Measurements from ENCODE around the gene DIS3L2.
"Not testable (repeated sequence)": the region's sequence is repeated elsewhere in the genome, so short reads cannot be mapped to it uniquely, and the experiment has no call there.

The DIS3L2 gene

GRCh38 chr2:232369126-232369951 is 407.8 kb downstream of the DIS3L2 start:
- CTCF ChIA-PET = no interaction called here
- POLR2A ChIA-PET = no interaction called here
- TF ChIP-seq CTBP1 (IDR thresholded peaks at IDR 0.05; ENCODE audit: borderline replicate concordance) = no peak
- TF ChIP-seq FOXK2 (IDR thresholded peaks at IDR 0.05) = no peak
- no peak for TF ChIP-seq NFRKB (IDR thresholded peaks at IDR 0.05)
- no peak for TF ChIP-seq BHLHE40 (IDR thresholded peaks at IDR 0.05; ENCODE audit: borderline replicate concordance)
- TF ChIP-seq ELF4 (IDR thresholded peaks at IDR 0.05) = no peak
- no peak for TF ChIP-seq SP1 (IDR thresholded peaks at IDR 0.05)
- TF ChIP-seq HDGF (IDR thresholded peaks at IDR 0.05; ENCODE audit: borderline replicate concordance) = no peak
- TF ChIP-seq ARNT (IDR thresholded peaks at IDR 0.05) = no peak
- TF ChIP-seq PKNOX1 (IDR thresholded peaks at IDR 0.05) = no peak
- no peak for TF ChIP-seq SUZ12 (IDR thresholded peaks at IDR 0.05)
- no peak for TF ChIP-seq L3MBTL2 (conservative IDR thresholded peaks at IDR 0.05)
- DNase-seq (ENCODE audit: extremely low spot score) = no peak

GRCh38 chr2:232370007-232370406 is 408.5 kb downstream of the DIS3L2 start:
- CTCF ChIA-PET; DNase-seq (ENCODE audit: extremely low spot score); POLR2A ChIA-PET: not testable (repeated sequence)

DNA sequence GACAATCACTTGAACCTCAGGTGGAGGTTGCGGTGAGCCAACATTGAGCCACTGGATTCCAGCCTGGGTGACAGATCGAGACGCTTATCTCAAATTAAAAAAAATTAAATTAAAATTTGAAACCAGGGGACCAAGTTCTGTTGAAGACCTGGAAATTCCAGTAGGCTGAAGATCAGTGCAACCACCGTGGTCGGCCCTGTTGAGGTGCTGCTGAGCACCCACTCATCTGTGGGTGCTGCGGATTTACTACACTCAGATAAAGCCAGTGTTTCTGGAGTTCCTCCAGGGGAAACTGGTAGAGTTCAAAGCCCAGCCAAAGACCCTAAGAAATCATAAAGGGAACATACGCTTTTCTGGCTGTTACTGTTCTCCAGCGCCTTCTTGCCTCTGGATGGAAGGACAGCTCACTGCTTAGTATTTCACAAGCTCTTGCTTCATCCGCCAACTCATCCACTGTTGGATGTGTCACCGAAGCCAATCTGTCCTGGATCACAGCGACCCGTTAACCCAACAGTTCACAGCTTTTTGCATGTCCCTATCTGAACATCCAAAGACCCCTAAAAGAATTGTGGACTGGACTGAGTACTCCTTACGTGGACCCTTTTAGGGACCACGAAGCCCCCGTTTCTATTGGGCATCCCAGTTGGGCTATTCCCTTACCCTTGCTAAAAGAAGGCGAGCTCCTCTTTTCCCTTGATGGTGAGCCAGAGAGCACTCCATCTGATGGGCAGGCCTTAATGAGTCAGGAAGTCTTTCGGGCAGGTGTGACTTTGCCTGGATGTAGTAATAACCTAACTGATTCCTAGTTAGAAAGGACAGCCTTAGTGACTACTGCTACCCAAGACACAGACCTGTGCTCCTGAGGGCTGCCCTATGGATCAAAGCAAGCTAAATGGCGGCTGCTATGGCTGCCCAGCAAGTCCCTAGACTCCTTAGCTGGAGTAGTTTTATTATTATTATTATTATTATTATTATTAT is 411.0 kb downstream of the DIS3L2 start:
- no peak for DNase-seq (ENCODE audit: extremely low spot score)
- CTCF ChIA-PET = interaction anchor here (1.0 kb wide), 1 partner anchor 67 kb away, joined by 3 read pairs; no protein-coding TSS in a partner anchor
- no peak for TF ChIP-seq FOXK2 (IDR thresholded peaks at IDR 0.05)
- no peak for TF ChIP-seq ELF4 (IDR thresholded peaks at IDR 0.05)
- no peak for TF ChIP-seq L3MBTL2 (conservative IDR thresholded peaks at IDR 0.05)
- no peak for TF ChIP-seq SUZ12 (IDR thresholded peaks at IDR 0.05)
- no peak for TF ChIP-seq ARNT (IDR thresholded peaks at IDR 0.05)
- no peak for TF ChIP-seq HDGF (IDR thresholded peaks at IDR 0.05; ENCODE audit: borderline replicate concordance)
- TF ChIP-seq FOXM1 (IDR thresholded peaks at IDR 0.05; ENCODE audit: borderline replicate concordance) = no peak
- POLR2A ChIA-PET = no interaction called here

DNA sequence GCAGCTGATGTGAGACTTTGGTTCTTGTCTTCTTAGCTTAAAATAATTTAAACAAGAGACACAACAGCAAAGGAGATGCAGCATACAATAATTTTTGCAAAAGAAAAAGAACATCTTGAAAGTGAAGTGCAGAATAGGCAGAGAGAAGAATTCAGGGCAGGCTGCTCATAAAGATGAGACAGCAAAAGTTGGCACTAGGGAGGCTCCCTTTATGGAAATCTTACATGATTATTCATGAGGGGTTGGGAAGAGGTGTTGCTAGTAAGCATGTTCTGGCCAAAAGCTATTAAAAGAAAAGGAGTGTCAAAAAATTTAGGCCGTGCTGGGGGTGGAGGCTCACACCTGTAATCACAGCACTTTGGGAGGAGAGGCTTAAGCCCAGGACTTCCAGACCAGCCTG is 412.8 kb downstream of the DIS3L2 start:
- POLR2A ChIA-PET = no interaction called here
- CTCF ChIA-PET = interaction anchor here (1.2 kb wide), 1 partner anchor 11 kb away, joined by 3 read pairs; no protein-coding TSS in a partner anchor
- TF ChIP-seq ARNT (IDR thresholded peaks at IDR 0.05) (no peak), FOXA1 (IDR thresholded peaks at IDR 0.05) (no peak), FOXK2 (IDR thresholded peaks at IDR 0.05) (no peak), ZNF384 (IDR thresholded peaks at IDR 0.05) (no peak), CTBP1 (IDR thresholded peaks at IDR 0.05; ENCODE audit: borderline replicate concordance) (no peak), SUZ12 (IDR thresholded peaks at IDR 0.05) (no peak), PKNOX1 (IDR thresholded peaks at IDR 0.05) (no peak), HDGF (IDR thresholded peaks at IDR 0.05; ENCODE audit: borderline replicate concordance) (no peak), ELF4 (IDR thresholded peaks at IDR 0.05) (no peak), SP1 (IDR thresholded peaks at IDR 0.05) (no peak)
- DNase-seq (ENCODE audit: extremely low spot score) = no peak

- ChIA-PET CTCF (interaction anchor here (0.6 kb wide), 2 partner anchors 10 to 55 kb away, joined by 3 to 4 read pairs; no protein-coding TSS in a partner anchor), POLR2A (no interaction called here)
- no peak for DNase-seq (ENCODE audit: extremely low spot score)
- TF ChIP-seq BHLHE40 (IDR thresholded peaks at IDR 0.05; ENCODE audit: borderline replicate concordance) = no peak
Observed at GRCh38 chr2:232375164-232375563, 413.7 kb downstream of the DIS3L2 start.

- DNase-seq (ENCODE audit: extremely low spot score) = no peak
- TF ChIP-seq CTBP1 (IDR thresholded peaks at IDR 0.05; ENCODE audit: borderline replicate concordance) = no peak
- no peak for TF ChIP-seq PKNOX1 (IDR thresholded peaks at IDR 0.05)
- no peak for TF ChIP-seq ARNT (IDR thresholded peaks at IDR 0.05)
- no peak for TF ChIP-seq L3MBTL2 (conservative IDR thresholded peaks at IDR 0.05)
- TF ChIP-seq SP1 (IDR thresholded peaks at IDR 0.05) = no peak
- TF ChIP-seq FOXK2 (IDR thresholded peaks at IDR 0.05) = no peak
- TF ChIP-seq BHLHE40 (IDR thresholded peaks at IDR 0.05; ENCODE audit: borderline replicate concordance) = no peak
- POLR2A ChIA-PET = no interaction called here
- CTCF ChIA-PET = no interaction called here
Observed at GRCh38 chr2:232376260-232376659, 414.7 kb downstream of the DIS3L2 start.

- DNase-seq (ENCODE audit: extremely low spot score) = no peak
- CTCF ChIA-PET = no interaction called here
- POLR2A ChIA-PET = no interaction called here
- TF ChIP-seq SP1 (IDR thresholded peaks at IDR 0.05) (no peak), FOXK2 (IDR thresholded peaks at IDR 0.05) (no peak), ELF4 (IDR thresholded peaks at IDR 0.05) (no peak), CTBP1 (IDR thresholded peaks at IDR 0.05; ENCODE audit: borderline replicate concordance) (no peak), FOXM1 (IDR thresholded peaks at IDR 0.05; ENCODE audit: borderline replicate concordance) (no peak), ZNF384 (IDR thresholded peaks at IDR 0.05) (no peak), L3MBTL2 (conservative IDR thresholded peaks at IDR 0.05) (no peak), SUZ12 (IDR thresholded peaks at IDR 0.05) (no peak), HDGF (IDR thresholded peaks at IDR 0.05; ENCODE audit: borderline replicate concordance) (no peak), TARDBP (IDR thresholded peaks at IDR 0.05) (no peak), LEF1 (IDR thresholded peaks at IDR 0.05; ENCODE audit: borderline replicate concordance) (no peak), PKNOX1 (IDR thresholded peaks at IDR 0.05) (no peak), NFRKB (IDR thresholded peaks at IDR 0.05) (no peak), FOXA1 (IDR thresholded peaks at IDR 0.05) (no peak), ARNT (IDR thresholded peaks at IDR 0.05) (no peak), BHLHE40 (IDR thresholded peaks at IDR 0.05; ENCODE audit: borderline replicate concordance) (no peak)
Observed at GRCh38 chr2:232376713-232377112, 415.2 kb downstream of the DIS3L2 start.

All from HEK293T (cell line).